Uterus (tissue), 2 donors: ENCODE measurements around the gene NFX1.
"Not testable (repeated sequence)": the region's sequence is repeated elsewhere in the genome, so short reads cannot be mapped to it uniquely, and the experiment has no call there.

Source experiments
- POLR2A ChIP-seq, 2 donors: fragments of 450-650 bp; IDR thresholded peaks; one replicate each; pipeline ENCODE4 v1.6.1; 2016; ENCODE audit warnings: antibody characterized with exemption in 2 of 2, mild to moderate bottlenecking in 1 of 2, moderate library complexity in 1 of 2
- TF ChIP-seq, protein P1 (sequence below), 4 experiments: fragments of 200-600 bp in 2 of 4; fragments of 450-650 bp in 2 of 4; sonication (generic) in 2 of 4; IDR thresholded peaks; one replicate each; pipeline ENCODE4 v1.5.1; 2016 to 2019; ENCODE audit warnings: antibody characterized with exemption in 4 of 4, mild to moderate bottlenecking in 2 of 4, moderate library complexity in 1 of 4

DNA sequence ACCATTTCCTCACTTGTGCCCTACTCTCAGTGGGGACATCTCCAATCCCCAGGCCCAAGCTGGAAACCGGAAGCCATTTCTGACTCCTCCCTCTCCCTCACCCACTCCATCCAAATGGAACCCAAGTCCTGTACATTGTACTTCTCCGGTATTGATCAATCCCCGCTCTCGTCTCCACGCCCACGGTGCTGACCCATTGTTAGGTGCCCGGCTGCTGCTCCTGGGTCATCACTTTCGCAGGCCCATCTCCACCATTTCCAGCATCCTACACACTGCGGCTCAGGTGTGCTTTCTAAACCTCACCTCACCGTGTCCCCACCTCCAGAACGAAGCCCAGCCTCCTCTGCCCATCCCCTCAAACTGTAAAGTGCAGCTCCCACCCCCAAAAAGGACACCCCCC lies 93.1 kb downstream of the NFX1 start:
- not testable (repeated sequence) for TF ChIP-seq POLR2A (IDR thresholded peaks at IDR 0.05)
- TF ChIP-seq, protein P1, sequence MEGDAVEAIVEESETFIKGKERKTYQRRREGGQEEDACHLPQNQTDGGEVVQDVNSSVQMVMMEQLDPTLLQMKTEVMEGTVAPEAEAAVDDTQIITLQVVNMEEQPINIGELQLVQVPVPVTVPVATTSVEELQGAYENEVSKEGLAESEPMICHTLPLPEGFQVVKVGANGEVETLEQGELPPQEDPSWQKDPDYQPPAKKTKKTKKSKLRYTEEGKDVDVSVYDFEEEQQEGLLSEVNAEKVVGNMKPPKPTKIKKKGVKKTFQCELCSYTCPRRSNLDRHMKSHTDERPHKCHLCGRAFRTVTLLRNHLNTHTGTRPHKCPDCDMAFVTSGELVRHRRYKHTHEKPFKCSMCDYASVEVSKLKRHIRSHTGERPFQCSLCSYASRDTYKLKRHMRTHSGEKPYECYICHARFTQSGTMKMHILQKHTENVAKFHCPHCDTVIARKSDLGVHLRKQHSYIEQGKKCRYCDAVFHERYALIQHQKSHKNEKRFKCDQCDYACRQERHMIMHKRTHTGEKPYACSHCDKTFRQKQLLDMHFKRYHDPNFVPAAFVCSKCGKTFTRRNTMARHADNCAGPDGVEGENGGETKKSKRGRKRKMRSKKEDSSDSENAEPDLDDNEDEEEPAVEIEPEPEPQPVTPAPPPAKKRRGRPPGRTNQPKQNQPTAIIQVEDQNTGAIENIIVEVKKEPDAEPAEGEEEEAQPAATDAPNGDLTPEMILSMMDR (IDR thresholded peaks at IDR 0.05) = not testable (repeated sequence)
